AG04449 (cell line): Measurements from ENCODE around the gene NMRK2.

Source experiments
- CTCF ChIA-PET: fragments of 350-600 bp; formaldehyde crosslinking; extraction: SDS; loops from one replicate; lab custom pipeline; 2021; ENCODE audit warnings: antibody characterized with exemption; lab: Yijun Ruan, JAX
- POLR2A ChIA-PET: fragments of 400-600, 350-600 bp; formaldehyde crosslinking; extraction: SDS; loops from one replicate; lab custom pipeline; 2020; ENCODE audit warnings: antibody characterized with exemption, inconsistent platforms; lab: Yijun Ruan, JAX
- DNase-seq: peaks from one replicate; pipeline ENCODE4 v3.0.0-alpha.2; 2010; ENCODE audit warnings: low read depth, low spot score
- H3K4me3 ChIP-seq: 2 replicates; pipeline ENCODE4 v1.5.1; 2011; ENCODE audit warnings: low read depth, mild to moderate bottlenecking, control low read depth, low read length
- CTCF ChIP-seq: IDR thresholded peaks from one replicate; pipeline ENCODE4 v1.5.1; 2011; ENCODE audit warnings: mild to moderate bottlenecking, moderate library complexity, low read length, control low read depth, inconsistent platforms; ENCODE audit not compliant: insufficient read depth; ENCODE audit errors: missing control alignments

NMRK2 gene

DNA sequence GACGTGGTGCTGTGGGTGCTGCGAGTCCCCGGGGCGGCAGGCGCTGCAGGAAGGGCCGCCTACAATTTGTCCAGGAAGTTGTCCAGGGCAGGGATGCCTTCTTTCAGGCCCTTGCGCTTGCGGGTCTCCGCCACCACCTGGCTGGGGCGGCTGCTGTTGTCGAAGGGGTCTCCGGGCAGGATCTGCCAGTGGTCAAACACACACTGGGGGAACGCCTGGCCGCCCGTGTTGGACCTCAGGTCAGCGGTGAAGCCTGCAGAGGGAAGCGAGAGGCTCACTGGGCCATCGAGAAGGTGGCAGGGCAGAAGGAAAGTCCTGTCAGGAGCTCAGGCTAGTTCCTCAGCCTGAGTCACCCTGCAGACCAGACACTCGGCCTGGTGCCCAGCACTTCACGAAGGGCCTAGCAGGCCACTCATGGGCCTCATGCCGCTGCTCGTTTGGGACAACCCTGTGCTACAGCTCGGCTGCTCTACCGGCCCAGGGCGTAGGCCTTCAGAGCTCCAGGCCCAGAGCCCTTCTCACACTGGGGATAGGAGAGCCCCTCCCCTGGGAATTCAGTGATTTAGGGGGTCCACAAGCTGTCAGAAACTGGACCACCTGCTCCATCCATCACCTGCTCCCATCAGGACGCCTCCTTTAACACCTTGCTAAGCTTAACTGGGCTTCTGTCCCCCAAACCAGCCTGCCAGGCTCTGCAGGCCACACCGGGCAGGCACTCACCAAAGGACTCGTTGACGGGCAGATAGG is 43.8 kb downstream of the NMRK2 start:
- no peak for TF ChIP-seq CTCF
- ChIA-PET POLR2A (interaction anchor here (2.8 kb wide), 1 partner anchor 8 kb away, joined by 25 read pairs; the partner anchor contains the start of gene EEF2), CTCF (no interaction called here)
- no peak for DNase-seq
- H3K4me3 ChIP-seq, result no peak overlapping the region

- POLR2A ChIA-PET, result interaction anchor here (2.0 to 8.9 kb wide), 3 partner anchors 7 to 10 kb away, joined by 7 to 266 read pairs (median 25); partner anchors contain the start of genes DAPK3 and EEF2
These were observed 44.6 kb downstream of the NMRK2 start for GRCh38 chr19:3977242-3978143.

DNA sequence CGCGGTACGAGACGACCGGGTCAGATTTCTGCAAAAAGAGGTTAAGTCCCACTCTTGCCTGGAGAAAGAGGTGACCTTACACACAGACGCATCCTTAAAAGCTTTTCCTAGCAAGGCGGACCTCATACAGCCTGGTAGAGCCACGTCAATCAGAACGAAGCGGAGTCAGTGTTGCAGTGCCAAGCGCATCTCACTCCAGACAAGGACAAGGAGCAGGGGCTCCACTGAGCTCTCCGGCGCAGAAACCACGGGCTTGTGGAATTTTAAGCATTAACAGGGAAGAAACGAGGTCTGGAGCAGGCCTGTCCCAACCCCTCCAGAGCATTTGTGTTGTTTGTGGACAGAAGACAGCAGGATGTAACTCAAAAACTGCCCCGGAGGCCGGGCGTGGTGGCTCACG is 45.3 kb downstream of the NMRK2 start:
- DNase-seq, result no peak
- no peak overlapping the region for H3K4me3 ChIP-seq
- TF ChIP-seq CTCF, result no peak
- ChIA-PET POLR2A (interaction anchor here (2.0 to 8.9 kb wide), 2 partner anchors 8 to 9 kb away, joined by 7 to 266 read pairs; partner anchors contain the start of gene DAPK3), CTCF (no interaction called here)

More at GRCh38 chr19:3977242-3978143, 44.6 kb downstream of the NMRK2 start:
- H3K4me3 ChIP-seq, result no peak overlapping the region
- no peak for TF ChIP-seq CTCF
- no peak for DNase-seq
- CTCF ChIA-PET, result no interaction called here

DNA sequence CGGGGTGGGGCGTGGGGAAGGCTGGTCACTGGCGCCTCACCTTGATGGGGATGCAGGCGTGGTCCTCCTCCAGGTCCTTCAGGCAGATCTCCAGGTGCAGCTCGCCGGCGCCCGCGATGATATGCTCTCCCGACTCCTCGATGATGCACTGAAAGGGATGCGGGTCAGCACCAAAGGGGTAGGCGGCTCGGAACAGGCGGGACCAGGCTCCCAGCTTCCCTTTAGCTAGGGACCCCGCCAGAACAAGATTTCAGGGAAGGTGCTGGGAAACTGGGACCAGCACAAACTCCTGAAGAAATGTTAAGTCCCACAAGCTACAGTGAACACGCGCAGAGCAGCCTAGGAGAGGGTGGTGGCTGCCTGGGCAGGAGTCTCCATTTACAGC is 46.4 kb downstream of the NMRK2 start:
- no peak for TF ChIP-seq CTCF
- H3K4me3 ChIP-seq, result no peak overlapping the region
- CTCF ChIA-PET, result interaction anchor here (0.5 to 1.1 kb wide), 2 partner anchors 8 to 1019 kb away, joined by 3 read pairs; no protein-coding TSS in a partner anchor
- DNase-seq, result no peak
- POLR2A ChIA-PET, result interaction anchor here (2.0 to 8.9 kb wide), 2 partner anchors 8 to 10 kb away, joined by 7 to 266 read pairs; partner anchors contain the start of gene DAPK3

DNA sequence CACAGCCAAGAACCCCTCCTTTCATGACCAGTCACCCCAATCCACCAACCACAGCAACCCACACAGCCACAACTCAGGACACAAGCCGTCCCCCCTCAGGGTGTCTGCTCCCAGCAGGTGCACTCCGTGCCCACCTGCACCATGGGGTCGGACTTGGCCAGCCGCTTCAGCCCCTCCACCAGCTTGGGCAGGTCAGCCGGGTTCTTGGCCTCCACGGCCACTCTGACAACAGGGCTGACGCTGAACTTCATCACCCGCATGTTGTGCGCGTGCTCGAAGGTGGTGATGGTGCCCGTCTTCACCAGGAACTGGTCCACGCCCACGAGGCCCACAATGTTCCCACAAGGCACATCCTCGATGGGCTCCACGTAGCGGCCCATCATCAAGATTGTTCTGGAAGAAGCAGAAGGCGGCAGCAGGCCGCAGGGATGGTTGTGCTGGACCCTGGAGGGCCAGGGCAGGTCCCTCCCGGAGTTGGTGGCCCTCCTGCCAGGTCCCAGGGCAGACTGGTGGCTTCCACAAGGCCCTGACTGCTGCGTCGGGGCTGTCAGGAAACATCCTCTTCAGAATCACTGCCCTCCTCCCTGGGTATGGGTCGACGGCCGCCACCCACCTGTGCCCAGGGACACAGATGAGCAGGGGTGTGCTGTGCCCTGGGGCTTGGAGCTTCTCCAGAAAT is 46.9 kb downstream of the NMRK2 start:
- no peak overlapping the region for H3K4me3 ChIP-seq
- no peak for DNase-seq
- POLR2A ChIA-PET, result interaction anchor here (8.9 kb wide), 1 partner anchor 10 kb away, joined by 266 read pairs; the partner anchor contains the start of gene DAPK3
- no peak for TF ChIP-seq CTCF
- CTCF ChIA-PET, result interaction anchor here (0.5 to 1.1 kb wide), 4 partner anchors 8 to 1019 kb away, joined by 3 read pairs; partner anchors contain the start of gene DAPK3
